OCI-LY3 (cell line): Measurements from ENCODE around the gene OSBPL7.

ENCODE experiments used
- EZH2phosphoT487 ChIP-seq: fragments of 200-600 bp; shearing (Covaris generic); IDR thresholded peaks from 2 replicates; pipeline ENCODE4 v1.6.1; 2018; ENCODE audit warnings: antibody characterized with exemption, mixed run types, low read depth
- TF ChIP-seq, protein P1 (sequence below): fragments of 200-600, 300-600 bp; sonication (generic); IDR thresholded peaks from 2 replicates; pipeline ENCODE4 v1.5.1; 2014; ENCODE audit warnings: antibody characterized with exemption, low read length, low read depth

DNA sequence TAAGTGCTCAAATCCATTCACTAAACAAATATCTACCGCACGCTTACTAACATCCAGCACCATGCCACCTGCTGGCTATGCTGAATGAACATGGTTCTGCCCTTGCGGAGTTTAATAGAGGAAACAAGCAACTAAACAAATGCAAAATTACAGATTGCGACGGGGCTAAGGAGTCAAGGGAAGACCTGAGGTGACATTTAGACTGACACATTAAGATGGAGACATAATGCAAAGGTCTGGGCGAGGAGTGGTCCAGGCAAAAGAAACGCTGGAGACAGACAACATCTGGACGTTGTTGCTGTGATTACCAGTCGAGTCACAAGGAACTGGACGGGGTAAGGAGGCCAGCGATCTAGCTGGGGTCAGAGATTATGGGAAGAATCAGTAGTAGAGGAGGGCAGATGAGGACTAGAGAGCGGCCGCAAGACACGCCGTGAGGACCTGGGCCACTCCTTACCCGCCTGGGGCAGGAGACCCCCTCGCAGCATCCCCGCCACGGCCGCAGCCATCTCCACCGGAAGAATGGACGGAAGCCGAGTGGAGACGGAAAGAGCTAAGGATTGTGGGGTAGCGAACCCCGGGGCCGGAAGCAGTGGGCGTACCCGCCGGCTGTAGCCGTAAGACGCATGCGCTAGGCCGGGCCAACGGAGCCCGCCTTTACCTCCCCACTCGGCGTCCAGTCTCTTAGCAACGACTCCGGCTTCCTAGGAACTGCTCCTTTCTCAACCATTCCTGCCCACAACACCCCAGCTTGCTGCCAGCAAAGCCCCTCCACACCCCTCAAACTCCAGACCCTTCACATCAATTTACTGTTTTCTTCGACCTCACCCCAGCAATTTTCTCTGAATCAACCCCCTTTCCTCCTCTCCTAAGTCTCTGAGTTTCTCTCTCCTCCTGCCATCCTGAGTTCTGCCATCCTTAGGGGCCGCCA is 9.7 kb upstream of the OSBPL7 start, which contains the start of the genes LRRC46 and MRPL10:
- TF ChIP-seq, protein P1, sequence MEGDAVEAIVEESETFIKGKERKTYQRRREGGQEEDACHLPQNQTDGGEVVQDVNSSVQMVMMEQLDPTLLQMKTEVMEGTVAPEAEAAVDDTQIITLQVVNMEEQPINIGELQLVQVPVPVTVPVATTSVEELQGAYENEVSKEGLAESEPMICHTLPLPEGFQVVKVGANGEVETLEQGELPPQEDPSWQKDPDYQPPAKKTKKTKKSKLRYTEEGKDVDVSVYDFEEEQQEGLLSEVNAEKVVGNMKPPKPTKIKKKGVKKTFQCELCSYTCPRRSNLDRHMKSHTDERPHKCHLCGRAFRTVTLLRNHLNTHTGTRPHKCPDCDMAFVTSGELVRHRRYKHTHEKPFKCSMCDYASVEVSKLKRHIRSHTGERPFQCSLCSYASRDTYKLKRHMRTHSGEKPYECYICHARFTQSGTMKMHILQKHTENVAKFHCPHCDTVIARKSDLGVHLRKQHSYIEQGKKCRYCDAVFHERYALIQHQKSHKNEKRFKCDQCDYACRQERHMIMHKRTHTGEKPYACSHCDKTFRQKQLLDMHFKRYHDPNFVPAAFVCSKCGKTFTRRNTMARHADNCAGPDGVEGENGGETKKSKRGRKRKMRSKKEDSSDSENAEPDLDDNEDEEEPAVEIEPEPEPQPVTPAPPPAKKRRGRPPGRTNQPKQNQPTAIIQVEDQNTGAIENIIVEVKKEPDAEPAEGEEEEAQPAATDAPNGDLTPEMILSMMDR: no peak
- no peak for TF ChIP-seq EZH2phosphoT487
